ENCODE results near the gene PGAP2. TPM values are rescaled to one million over a fixed set of nuclear protein-coding genes. Genes with fewer than 3 reads are reported as not detected.

PGAP2 gene
- total RNA-seq, 1 experiment from 2014 or later = 30.5 TPM

GRCh38 chr11:3841426-3842350 lies 33.3 kb downstream of the PGAP2 start (continued):
- TF ChIP-seq, protein P1, sequence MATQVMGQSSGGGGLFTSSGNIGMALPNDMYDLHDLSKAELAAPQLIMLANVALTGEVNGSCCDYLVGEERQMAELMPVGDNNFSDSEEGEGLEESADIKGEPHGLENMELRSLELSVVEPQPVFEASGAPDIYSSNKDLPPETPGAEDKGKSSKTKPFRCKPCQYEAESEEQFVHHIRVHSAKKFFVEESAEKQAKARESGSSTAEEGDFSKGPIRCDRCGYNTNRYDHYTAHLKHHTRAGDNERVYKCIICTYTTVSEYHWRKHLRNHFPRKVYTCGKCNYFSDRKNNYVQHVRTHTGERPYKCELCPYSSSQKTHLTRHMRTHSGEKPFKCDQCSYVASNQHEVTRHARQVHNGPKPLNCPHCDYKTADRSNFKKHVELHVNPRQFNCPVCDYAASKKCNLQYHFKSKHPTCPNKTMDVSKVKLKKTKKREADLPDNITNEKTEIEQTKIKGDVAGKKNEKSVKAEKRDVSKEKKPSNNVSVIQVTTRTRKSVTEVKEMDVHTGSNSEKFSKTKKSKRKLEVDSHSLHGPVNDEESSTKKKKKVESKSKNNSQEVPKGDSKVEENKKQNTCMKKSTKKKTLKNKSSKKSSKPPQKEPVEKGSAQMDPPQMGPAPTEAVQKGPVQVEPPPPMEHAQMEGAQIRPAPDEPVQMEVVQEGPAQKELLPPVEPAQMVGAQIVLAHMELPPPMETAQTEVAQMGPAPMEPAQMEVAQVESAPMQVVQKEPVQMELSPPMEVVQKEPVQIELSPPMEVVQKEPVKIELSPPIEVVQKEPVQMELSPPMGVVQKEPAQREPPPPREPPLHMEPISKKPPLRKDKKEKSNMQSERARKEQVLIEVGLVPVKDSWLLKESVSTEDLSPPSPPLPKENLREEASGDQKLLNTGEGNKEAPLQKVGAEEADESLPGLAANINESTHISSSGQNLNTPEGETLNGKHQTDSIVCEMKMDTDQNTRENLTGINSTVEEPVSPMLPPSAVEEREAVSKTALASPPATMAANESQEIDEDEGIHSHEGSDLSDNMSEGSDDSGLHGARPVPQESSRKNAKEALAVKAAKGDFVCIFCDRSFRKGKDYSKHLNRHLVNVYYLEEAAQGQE (IDR thresholded peaks at IDR 0.05; ENCODE audit: low read depth) = no peak

- H3K79me2 ChIP-seq (ENCODE audit: insufficient read depth, low read length) = peaks cover 22% of the 10 kb centered on the region
- H3K36me3 ChIP-seq (ENCODE audit: control insufficient read depth in 1 of 2, insufficient read depth in 2 of 2, low read length in 2 of 2) = 0 out of 4 replicates have a peak, but pooled peaks cover 0 to 5% of the 10 kb centered on the region in 2 experiments
- no peaks in the 10 kb centered on the region for H3K27me3 ChIP-seq (ENCODE audit: insufficient read depth, low read length)
- no peak overlapping the region for H3K27ac ChIP-seq (ENCODE audit: low read depth, low read length)
- POLR2A ChIA-PET = no interaction called here
- no peaks in the 10 kb centered on the region for H3K9me3 ChIP-seq (ENCODE audit: control insufficient read depth in 1 of 2, insufficient read depth in 1 of 2, low read depth in 1 of 2, low read length in 2 of 2)
- no peak overlapping the region for H3K4me3 ChIP-seq (replicated peaks in 1 of 2; ENCODE audit: low read depth in 1 of 2, low read length in 2 of 2)
- H3K4me2 ChIP-seq (ENCODE audit: low read length) = no peak overlapping the region
- no peak for DNase-seq (ENCODE audit: low read depth, low spot score)
- peaks cover 14 to 42% of the 10 kb centered on the region in 2 experiments for H3K4me1 ChIP-seq (ENCODE audit: control insufficient read depth in 1 of 2, insufficient read depth in 2 of 2, low read length in 2 of 2)
- BruUV-seq (replicated peaks) = no TSS peak
- H3K9me2 ChIP-seq (ENCODE audit: insufficient read depth) = no peaks in the 10 kb centered on the region
- RAD21 ChIA-PET (ENCODE audit: low non-redundant PET in 1 of 2, low total read pairs in 2 of 2, uncharacterized antibody in 2 of 2, unreplicated experiment in 2 of 2) = no interaction called here
- no peak for TF ChIP-seq ZNF274 (IDR thresholded peaks at IDR 0.05; ENCODE audit: low read depth, low read length)
- CTCF ChIA-PET = interaction anchor here (4.0 kb wide), 1 partner anchor 12 kb away, joined by 28 read pairs; the partner anchor contains the start of gene STIM1
- no peak for ATAC-seq
- intact Hi-C loops (cut with micrococcal nuclease) = no loop called here
- no peak overlapping the region for H2AFZ ChIP-seq (ENCODE audit: low read depth, low read length, poor library complexity, severe bottlenecking)
- H3K9ac ChIP-seq (ENCODE audit: low read length) = no peak overlapping the region
- no peaks in the 10 kb centered on the region for H4K20me1 ChIP-seq (ENCODE audit: insufficient read depth)
These were observed 35.0 kb downstream of the PGAP2 start for GRCh38 chr11:3843326-3843725.

Data from HCT116 (cell line).